T-helper 9 cell (primary cell): ENCODE data around the gene FGG.
A peak's percentile ranks its signal among the peaks of the same experiment; 100 is the strongest.

Experiments
- DNase-seq: peaks from one replicate; pipeline ENCODE4 v3.0.0-alpha.2; 2020
- total RNA-seq, 2 donors: gene quantifications; one replicate each; lab custom pipeline; 2026; lab: John Stamatoyannopoulos, UW

The FGG gene
- total RNA-seq = 0 reads per million in 2 donors

DNA sequence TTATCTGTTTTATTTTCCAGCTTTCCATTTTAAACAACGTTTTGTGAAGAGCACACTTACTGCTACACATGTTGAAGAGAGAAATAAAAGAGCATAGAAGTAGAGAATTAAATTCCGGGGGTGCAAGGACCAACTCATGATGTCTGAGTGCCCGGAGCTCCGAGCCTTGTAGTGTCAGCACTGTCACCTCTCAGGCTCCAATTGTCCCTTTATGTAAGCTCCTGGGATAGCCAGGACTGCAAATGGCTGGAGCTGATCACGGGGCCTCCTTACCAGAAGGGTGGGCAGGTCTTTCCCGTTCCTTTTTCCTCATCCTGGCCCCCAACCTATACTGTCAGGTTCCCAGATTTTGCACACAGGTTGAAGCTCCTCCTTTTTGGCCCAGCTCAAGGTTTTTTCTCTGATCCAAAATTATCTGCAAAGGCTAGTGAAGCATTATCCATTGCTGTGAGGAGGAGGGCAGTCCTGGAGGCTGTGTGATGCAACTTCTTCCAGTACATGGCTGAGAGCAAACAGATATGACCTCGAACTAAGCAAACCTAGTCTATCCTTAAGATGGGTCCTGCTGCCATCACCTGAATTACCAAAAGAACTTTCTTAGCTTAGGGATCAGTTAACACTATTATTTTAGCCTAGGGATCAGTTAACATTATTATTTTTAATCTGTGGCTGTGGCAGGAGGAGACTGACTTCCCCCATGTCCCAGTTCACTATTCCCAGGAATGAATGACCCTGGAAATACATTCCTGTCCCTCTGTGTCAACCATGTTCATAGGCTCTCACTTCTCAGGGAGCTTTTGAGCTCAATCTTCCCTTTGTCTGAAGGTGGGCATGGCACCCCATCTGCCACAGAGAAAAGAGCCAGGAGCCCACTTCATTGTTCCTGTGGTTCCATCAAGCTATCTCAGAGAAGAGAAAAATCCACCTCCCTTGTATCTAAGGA is at the start of gene FGG:
Gene FGG, minus strand, starts transcription at position 185 of the 943 bp plus-strand sequence. Its CDS starts 47 bp downstream, at position 138.
- no peak for DNase-seq

DNA sequence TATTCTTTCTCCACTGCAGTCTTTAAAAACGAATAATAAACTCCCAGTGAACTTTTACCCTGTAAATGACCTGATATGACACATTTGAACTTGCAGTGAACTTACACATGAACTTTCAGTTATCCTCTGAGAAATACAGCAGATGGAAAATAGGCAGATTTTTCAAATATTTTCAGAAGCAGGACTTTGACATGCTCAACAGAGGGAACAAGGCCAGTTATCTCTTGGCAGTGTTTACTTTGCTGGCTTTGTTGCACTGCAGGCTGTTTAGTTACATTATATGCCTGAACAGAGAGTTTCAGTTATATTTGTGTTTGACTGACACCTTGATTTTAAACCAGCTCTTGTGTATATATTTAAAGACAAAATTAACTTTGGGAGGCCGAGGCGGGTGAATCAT is 47.6 kb upstream of the FGG start:
- DNase-seq = no peak

- DNase-seq = no peak
These were observed 46.4 kb upstream of the FGG start for GRCh38 chr4:154658680-154659405.

DNA sequence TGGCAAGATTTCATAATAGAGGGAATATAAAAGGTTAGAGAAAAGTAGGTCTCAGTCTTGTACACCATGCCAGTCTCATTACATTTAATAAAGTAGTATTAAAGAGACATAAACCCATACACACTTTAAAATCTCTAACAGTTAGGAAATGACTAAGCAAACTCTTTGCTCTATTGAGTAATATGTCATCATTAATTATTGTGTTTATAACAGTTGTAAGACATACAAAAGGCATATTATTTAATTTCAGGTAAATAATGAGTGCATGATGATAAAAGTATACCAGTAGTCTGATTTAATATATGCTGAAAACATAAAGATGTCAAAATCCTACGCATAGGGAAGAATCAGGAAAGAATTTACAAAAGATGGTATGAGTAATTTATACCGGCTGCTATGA is 31.0 kb upstream of the FGG start:
- DNase-seq = no peak

GRCh38 chr4:154642373-154643009 is 30.0 kb upstream of the FGG start:
- no peak for DNase-seq

DNA sequence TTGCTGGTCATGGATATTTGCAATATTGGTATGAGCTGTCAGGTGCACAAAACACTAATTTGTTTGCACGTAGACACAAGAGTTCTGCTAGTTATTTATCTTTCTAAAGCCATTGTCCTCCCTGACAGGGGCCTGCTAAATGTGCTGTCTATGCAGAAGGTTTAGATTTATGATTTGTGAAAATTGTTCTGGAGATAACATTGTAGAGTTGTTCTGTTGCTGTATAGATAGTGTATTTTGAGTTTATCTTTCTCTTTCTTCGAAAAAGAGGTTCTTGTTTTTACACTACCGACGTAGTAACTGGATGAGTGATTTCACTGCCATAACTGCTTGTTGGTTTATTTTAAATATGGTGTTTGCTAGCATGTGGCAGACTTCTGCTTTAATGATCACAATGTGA is 28.5 kb upstream of the FGG start:
- no peak for DNase-seq

GRCh38 chr4:154634058-154634457 is 21.6 kb upstream of the FGG start:
- no peak for DNase-seq

GRCh38 chr4:154631828-154632227 is 19.4 kb upstream of the FGG start:
- no peak for DNase-seq

- DNase-seq = no peak
These were observed 17.9 kb upstream of the FGG start for GRCh38 chr4:154630324-154630723.

- DNase-seq = no peak
These were observed 14.5 kb upstream of the FGG start for GRCh38 chr4:154626793-154627484.

DNA sequence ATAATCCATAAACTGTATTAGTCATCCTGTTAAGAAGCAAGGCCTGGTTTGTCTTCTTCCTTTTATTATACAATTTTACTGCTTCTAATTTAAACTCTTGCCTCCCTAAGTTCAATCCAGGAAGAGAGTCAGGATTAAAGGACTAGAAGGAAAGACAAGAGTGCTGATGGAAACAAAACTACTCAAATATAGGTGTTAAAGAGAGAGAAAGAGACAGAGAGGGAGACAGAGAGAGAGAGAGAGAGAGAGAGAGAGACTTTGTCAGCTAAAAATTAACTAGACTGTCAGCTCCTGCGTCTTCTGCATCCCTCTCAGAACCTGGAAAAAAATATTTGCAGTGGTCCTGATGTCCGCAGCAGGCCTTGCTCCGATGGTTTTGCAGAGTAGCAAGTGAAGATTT is 13.5 kb upstream of the FGG start:
- no peak for DNase-seq

GRCh38 chr4:154623995-154624394 is 11.5 kb upstream of the FGG start:
- DNase-seq = no peak

- no peak for DNase-seq
These were observed 11.0 kb upstream of the FGG start for GRCh38 chr4:154623436-154623835.

DNA sequence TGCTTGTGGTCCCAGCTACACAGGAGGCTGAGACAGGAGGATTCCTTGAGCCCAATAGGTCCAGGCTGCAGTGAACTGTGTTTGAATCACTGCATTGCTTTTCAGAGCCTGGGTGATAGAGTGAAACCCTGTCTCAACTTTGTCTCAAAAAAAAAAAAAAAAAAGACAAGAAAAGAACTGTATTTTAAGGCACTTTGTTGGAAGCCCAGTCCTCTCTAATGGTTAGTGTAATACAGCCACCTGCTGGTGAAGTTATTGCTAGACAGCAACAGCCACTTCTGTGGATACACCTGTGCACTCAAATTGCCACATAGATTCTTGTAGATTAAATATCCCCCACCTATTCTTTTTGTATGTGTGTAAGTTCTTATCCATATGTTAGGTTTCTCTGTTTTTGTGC is 10.1 kb upstream of the FGG start:
- no peak for DNase-seq

DNA sequence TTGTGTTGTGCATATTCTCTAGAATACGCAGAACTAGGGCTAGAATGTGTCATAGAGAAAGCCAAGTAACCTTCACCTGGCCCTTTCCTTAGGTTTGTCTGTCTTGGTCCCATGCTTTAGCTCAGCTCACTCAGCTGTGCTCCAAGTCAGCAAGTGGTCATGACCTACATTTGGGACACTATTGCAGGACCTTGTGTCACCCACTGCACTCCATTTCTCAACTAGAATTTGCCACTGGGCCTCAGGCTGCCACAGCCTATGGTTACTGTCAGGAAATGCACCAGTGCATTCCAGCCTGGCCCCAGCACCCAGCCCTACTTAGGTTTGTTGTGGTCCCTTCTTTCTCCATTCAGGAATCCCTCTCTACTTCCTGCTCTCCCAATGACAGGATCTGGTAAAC is 7.7 kb upstream of the FGG start:
- DNase-seq = no peak

DNA sequence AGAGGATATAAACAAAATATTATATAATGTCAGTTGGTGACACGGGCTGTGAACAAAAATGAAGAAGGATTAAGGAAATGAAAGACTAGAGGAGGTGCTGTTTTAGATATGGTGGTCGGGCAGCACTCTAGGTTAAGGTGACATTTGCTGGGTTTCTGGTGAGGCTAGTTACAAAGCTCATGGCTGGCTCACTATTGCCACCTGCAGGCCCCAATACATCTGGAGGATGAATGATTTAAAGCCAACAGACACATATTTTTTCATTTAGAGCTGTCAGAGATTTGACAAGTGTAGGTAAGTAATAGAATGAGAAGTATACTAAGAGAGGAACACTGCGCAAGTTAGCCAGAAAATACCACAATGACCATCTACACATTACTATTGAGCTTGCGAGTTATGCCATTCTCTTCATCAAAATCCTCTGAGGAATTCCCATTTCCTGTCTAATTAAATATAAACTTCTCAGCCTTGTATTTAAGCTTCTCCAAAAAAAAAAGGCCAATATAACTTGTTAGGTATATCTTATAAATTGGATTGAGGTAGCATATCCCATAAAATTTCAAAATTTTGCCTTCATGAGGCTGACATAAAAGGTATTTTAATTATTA is 6.4 kb upstream of the FGG start:
- DNase-seq = peak; percentile 3

DNA sequence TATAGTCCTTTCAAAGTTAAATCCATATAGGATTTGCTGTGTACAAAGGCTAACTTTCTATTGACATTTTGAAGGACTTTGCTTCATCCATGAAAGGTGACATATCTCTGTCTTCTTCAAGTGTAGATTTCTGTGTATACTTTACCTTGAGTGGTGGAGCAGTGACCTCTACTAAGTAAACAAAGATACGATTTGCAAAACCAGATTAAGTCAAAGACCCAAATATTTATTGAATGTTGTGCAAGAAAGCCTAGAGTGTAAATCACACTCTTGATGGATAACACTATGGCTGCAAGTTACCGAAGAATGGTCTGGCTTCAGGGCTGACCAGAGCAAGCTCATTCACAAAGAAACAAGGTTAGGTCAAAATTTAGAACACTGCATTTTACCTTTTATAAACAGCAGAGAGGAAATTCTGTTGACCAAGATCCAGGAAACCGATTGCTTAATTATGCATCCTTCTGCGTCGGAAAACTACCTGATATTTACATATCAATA is 5.4 kb upstream of the FGG start:
- no peak for DNase-seq

GRCh38 chr4:154616731-154617130 is 4.3 kb upstream of the FGG start:
- DNase-seq = no peak

DNA sequence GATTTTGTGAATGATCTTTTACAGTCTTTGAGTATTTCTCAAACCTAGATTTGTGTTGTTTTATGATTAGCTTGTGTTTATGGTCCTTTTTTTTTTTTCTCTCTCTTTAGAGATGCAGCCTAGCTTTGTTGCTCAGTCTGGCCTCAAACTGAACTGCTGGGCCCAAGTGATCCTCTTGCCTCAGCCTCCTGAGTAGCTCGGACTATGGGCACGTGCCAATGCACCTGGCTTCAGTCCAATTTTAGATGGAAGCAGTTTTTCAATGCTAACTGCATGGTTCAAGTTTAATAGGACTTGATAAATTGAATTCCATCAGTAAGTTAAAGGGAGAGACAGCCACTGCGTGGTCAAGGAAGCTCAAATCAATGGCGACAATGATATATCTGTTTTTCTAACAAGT is 3.8 kb upstream of the FGG start:
- no peak for DNase-seq

DNA sequence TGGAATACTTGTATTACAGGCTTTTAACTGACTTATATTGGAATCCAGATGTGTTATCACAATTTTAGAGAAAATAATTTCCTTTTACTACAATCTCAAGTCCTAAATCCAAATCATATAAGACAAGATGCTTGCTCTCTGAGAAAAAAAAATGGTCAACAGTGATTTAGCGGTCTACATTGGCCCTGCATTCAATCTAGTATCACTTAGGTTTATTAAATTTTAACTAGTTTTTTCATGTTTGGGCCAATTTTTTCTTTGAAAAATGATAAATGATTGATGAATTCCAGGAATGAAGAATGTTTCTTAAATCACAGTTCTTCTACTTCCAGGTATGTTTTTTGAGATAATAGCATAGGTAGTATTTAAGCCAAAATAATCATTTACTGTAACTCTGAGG is 2.8 kb upstream of the FGG start:
- no peak for DNase-seq

- no peak for DNase-seq
These were observed 1.9 kb upstream of the FGG start for GRCh38 chr4:154614306-154614705.

DNA sequence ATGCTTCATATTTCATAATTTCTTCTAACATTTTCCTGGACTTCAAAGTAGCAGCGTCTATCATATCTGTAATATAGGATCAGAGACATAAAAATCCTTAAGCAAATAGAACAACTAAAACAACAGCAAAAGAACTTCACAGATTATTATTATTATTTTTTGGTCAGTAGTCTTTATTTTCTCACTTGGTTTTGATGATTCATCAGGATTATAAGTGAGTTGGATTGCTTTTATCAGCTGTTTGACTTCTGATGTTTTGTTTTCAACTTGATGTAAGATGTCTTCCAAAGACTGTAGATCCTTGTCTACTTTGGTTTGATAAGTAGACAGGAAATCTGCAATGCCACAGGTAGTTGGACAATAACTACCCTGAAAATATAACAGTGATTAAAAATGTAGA is 623 bp downstream of the FGG start:
- no peak for DNase-seq
